SK-N-SH (cell line): Measurements from ENCODE around the gene C1QTNF3. TPM values are rescaled to one million over a fixed set of nuclear protein-coding genes. Genes with fewer than 3 reads are reported as not detected.

Experiments
- CTCF ChIA-PET: fragments of 300-600, 350-600 bp; formaldehyde crosslinking; extraction: SDS; loops from one replicate; lab custom pipeline; 2021; lab: Yijun Ruan, JAX
- POLR2A ChIA-PET: fragments of 350-600 bp; sonication (Branson Sonifier 250); formaldehyde crosslinking; extraction: SDS; loops from one replicate; lab custom pipeline; 2020; ENCODE audit warnings: antibody characterized with exemption, inconsistent platforms; lab: Yijun Ruan, JAX
- DNase-seq: peaks from one replicate; pipeline ENCODE4 v3.0.0; 2012
- H2AFZ ChIP-seq: fragments of 200-600 bp; sonication (generic); 2 replicates; pipeline ENCODE4 v1.8.1; 2016; ENCODE audit warnings: antibody characterized with exemption, mild to moderate bottlenecking, low read depth
- H3F3A ChIP-seq: fragments of 200-600 bp; sonication (generic); replicated peaks from 2 replicates; pipeline ENCODE3; 2016; ENCODE audit warnings: antibody characterized with exemption, mild to moderate bottlenecking; ENCODE audit not compliant: insufficient read depth
- H3K27ac ChIP-seq, 2 experiments: fragments of 200-500 bp in 1 of 2; fragments of 200-600 bp in 1 of 2; sonication (Bioruptor generic) in 1 of 2; sonication (generic), shearing (Covaris generic) in 1 of 2; 2 replicates each; pipeline versions ENCODE4 v1.5.1 to v1.6.1; 2014 to 2016; ENCODE audit warnings: low read depth in 2 of 2, inconsistent platforms in 1 of 2, low read length in 1 of 2, mild to moderate bottlenecking in 1 of 2, mixed read lengths in 1 of 2
- H3K27me3 ChIP-seq: fragments of 200-600 bp; sonication (generic), shearing (Covaris generic); 2 replicates; pipeline ENCODE4 v1.6.1; 2016; ENCODE audit warnings: mixed run types; ENCODE audit not compliant: insufficient read depth
- H3K36me3 ChIP-seq, 2 experiments: fragments of 200-500 bp in 1 of 2; fragments of 200-600 bp in 1 of 2; sonication (Bioruptor generic) in 1 of 2; sonication (generic) in 1 of 2; replicated peaks in 1 of 2; 2 replicates each; pipeline versions ENCODE3 to v1.5.1; 2014 to 2016; ENCODE audit warnings: low read length in 1 of 2, mild to moderate bottlenecking in 1 of 2; ENCODE audit not compliant: insufficient read depth in 2 of 2, control insufficient read depth in 1 of 2
- H3K4me1 ChIP-seq, 2 experiments: fragments of 200-500 bp in 1 of 2; fragments of 200-600 bp in 1 of 2; sonication (Bioruptor generic) in 1 of 2; sonication (generic), shearing (Covaris generic) in 1 of 2; 2 replicates each; pipeline versions ENCODE4 v1.5.1 to v1.6.1; 2014 to 2016; ENCODE audit warnings: low read depth in 1 of 2, low read length in 1 of 2, mixed run types in 1 of 2; ENCODE audit not compliant: insufficient read depth in 2 of 2, control insufficient read depth in 1 of 2
- H3K4me2 ChIP-seq: fragments of 200-600 bp; sonication (generic), shearing (Covaris generic); 2 replicates; pipeline ENCODE4 v1.6.1; 2017; ENCODE audit warnings: mixed run types
- H3K4me3 ChIP-seq, 2 experiments: fragments of 200-500 bp in 1 of 2; fragments of 200-600 bp in 1 of 2; sonication (Bioruptor generic) in 1 of 2; sonication (generic), shearing (Covaris generic) in 1 of 2; 2 replicates each; pipeline versions ENCODE4 v1.5.1 to v1.8.1; 2014 to 2016; ENCODE audit warnings: low read depth in 2 of 2, inconsistent platforms in 1 of 2, low read length in 1 of 2, mild to moderate bottlenecking in 1 of 2, mixed read lengths in 1 of 2, moderate library complexity in 1 of 2
- H3K79me2 ChIP-seq: fragments of 200-600 bp; sonication (generic); 2 replicates; pipeline ENCODE4 v1.8.1; 2017; ENCODE audit warnings: mild to moderate bottlenecking; ENCODE audit not compliant: insufficient read depth
- H3K9ac ChIP-seq: fragments of 200-600 bp; sonication (generic); 2 replicates; pipeline ENCODE4 v1.6.1; 2017; ENCODE audit warnings: mixed run types
- H3K9me2 ChIP-seq: fragments of 200-600 bp; sonication (generic); 2 replicates; pipeline ENCODE4 v1.6.1; 2017; ENCODE audit warnings: mixed run types
- H3K9me3 ChIP-seq: fragments of 200-600 bp; sonication (generic); 2 replicates; pipeline ENCODE4 v1.6.1; 2017; ENCODE audit warnings: mixed run types, mild to moderate bottlenecking, moderate library complexity
- H4K20me1 ChIP-seq: fragments of 200-600 bp; sonication (generic); 2 replicates; pipeline ENCODE4 v1.6.1; 2017; ENCODE audit warnings: mild to moderate bottlenecking, mixed run types; ENCODE audit not compliant: insufficient read depth
- EP300 ChIP-seq, 2 experiments: IDR thresholded peaks; 2 replicates each; pipeline versions ENCODE4 v1.4.0 to v1.6.1; 2012; ENCODE audit warnings: borderline replicate concordance in 1 of 2, low read depth in 1 of 2, low read length in 1 of 2
- EZH2phosphoT487 ChIP-seq: fragments of 200-600 bp; sonication (generic); IDR thresholded peaks from 2 replicates; pipeline ENCODE4 v1.6.1; 2017; ENCODE audit warnings: low read depth, mixed run types, mild to moderate bottlenecking, antibody characterized with exemption, moderate library complexity, borderline replicate concordance
- FOXJ3 ChIP-seq: sonication (generic); formaldehyde crosslinking; IDR thresholded peaks from 2 replicates; pipeline ENCODE4 v1.5.1; 2020; ENCODE audit warnings: mild to moderate bottlenecking, missing genetic modification reagents
- GATA2 ChIP-seq: sonication (generic); formaldehyde crosslinking; IDR thresholded peaks from 2 replicates; pipeline ENCODE4 v1.5.0; 2020; ENCODE audit warnings: mild to moderate bottlenecking, missing genetic modification reagents
- JUND ChIP-seq: IDR thresholded peaks from 2 replicates; pipeline ENCODE4 v1.4.0; 2012
- MAX ChIP-seq: IDR thresholded peaks from 2 replicates; pipeline ENCODE4 v1.4.0; 2012; ENCODE audit warnings: low read depth
- MXI1 ChIP-seq: IDR thresholded peaks from 2 replicates; pipeline ENCODE4 v1.6.1; 2012; ENCODE audit warnings: mild to moderate bottlenecking, low read depth, low read length, improper control_type of control experiment
- NFIC ChIP-seq: IDR thresholded peaks from 2 replicates; pipeline ENCODE4 v1.4.0; 2012; ENCODE audit warnings: borderline replicate concordance
- RCOR1 ChIP-seq: fragments of 150-350 bp; IDR thresholded peaks from 2 replicates; pipeline ENCODE4 v1.6.1; 2017; ENCODE audit warnings: antibody characterized with exemption, low read length
- REST ChIP-seq: IDR thresholded peaks from 2 replicates; pipeline ENCODE4 v1.6.1; 2012; ENCODE audit warnings: mild to moderate bottlenecking, low read depth, low read length, moderate library complexity
- RFX5 ChIP-seq: IDR thresholded peaks from 2 replicates; pipeline ENCODE4 v1.6.1; 2012; ENCODE audit warnings: mild to moderate bottlenecking, improper control_type of control experiment, low read length
- RXRA ChIP-seq: IDR thresholded peaks from 2 replicates; pipeline ENCODE4 v1.4.0; 2012; ENCODE audit warnings: low read depth, mild to moderate bottlenecking, borderline replicate concordance
- SIN3A ChIP-seq: IDR thresholded peaks from 2 replicates; pipeline ENCODE4 v1.6.1; 2012; ENCODE audit warnings: low read depth, mild to moderate bottlenecking, low read length, moderate library complexity, borderline replicate concordance
- SMC3 ChIP-seq: IDR thresholded peaks from 2 replicates; pipeline ENCODE4 v1.6.1; 2012; ENCODE audit warnings: low read depth, low read length, improper control_type of control experiment
- TCF12 ChIP-seq: IDR thresholded peaks from 2 replicates; pipeline ENCODE4 v1.4.0; 2012
- TEAD4 ChIP-seq: IDR thresholded peaks from 2 replicates; pipeline ENCODE4 v1.4.0; 2012; ENCODE audit warnings: mild to moderate bottlenecking, borderline replicate concordance; ENCODE audit not compliant: insufficient read depth
- USF1 ChIP-seq: IDR thresholded peaks from 2 replicates; pipeline ENCODE4 v1.4.0; 2012; ENCODE audit warnings: low read depth, borderline replicate concordance
- USF2 ChIP-seq: fragments of 150-350 bp; IDR thresholded peaks from 2 replicates; pipeline ENCODE4 v1.6.1; 2017; ENCODE audit warnings: antibody characterized with exemption, low read length, low read depth, borderline replicate concordance
- YY1 ChIP-seq: IDR thresholded peaks from 2 replicates; pipeline ENCODE4 v1.4.0; 2012; ENCODE audit warnings: low read depth, mild to moderate bottlenecking
- WGBS: methylation state at CpG from one replicate; pipeline ENCODE4 v1.1.6; 2017; ENCODE audit warnings: low lambda C conversion rate; 5-methylcytosine and 5-hydroxymethylcytosine counted together
- polyA plus RNA-seq, 3 experiments: library from polyadenylated mRNA; depleted of rRNA; stranded (reverse); fragments of >200 nt; gene quantifications; 2 replicates each; pipeline ENCODE4 v1.2.3, GENCODE V29; 2012
- TF ChIP-seq, protein P1 (sequence below): IDR thresholded peaks from 2 replicates; pipeline ENCODE4 v1.4.0; 2012; ENCODE audit warnings: low read depth, borderline replicate concordance
- TF ChIP-seq, protein P2 (sequence below): IDR thresholded peaks from 2 replicates; pipeline ENCODE4; 2012

C1QTNF3 gene
- polyA plus RNA-seq, 1 of the 3 experiments (the other 2 are of a cell fraction), result 1.5 TPM

- TF ChIP-seq SMC3 (no peak), SIN3A (no peak), EZH2phosphoT487 (no peak)
Measured at GRCh38 chr5:34061993-34062392, 19.0 kb upstream of the C1QTNF3 start (continued).

DNA sequence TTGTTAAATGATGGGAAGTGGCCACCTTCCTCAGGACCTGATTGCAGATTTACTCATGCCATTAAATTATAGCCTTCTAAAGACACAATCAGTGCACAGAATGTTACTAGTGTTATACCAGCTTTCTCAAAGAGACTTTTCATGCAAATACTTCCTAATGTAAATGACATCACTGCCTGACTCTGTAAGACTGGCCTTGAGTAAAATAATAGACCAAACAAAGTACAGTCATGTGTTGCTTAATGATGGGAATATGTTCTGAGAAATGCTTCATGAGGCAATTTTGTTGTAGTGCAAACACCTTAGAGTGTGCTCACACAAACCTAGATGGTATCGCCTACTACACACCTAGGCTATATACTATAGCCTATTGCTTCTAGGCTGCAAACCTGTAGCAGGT, 17.0 kb upstream of the C1QTNF3 start:
- 100% methylated on average over 1 of the region's 1 CpG for WGBS
- DNase-seq, result no peak
- CTCF ChIA-PET, result no interaction called here

More for the DNA sequence above, 17.0 kb upstream of the C1QTNF3 start:
- H3K4me2 ChIP-seq, result no peak overlapping the region
- no peak overlapping the region for H2AFZ ChIP-seq
- no peaks in the 10 kb centered on the region for H3K9me3 ChIP-seq
- H3K36me3 ChIP-seq, result peaks cover 0 to 4% of the 10 kb centered on the region in 2 experiments
- no peaks in the 10 kb centered on the region for H3F3A ChIP-seq
- H3K4me1 ChIP-seq, result peaks cover 0 to 5% of the 10 kb centered on the region in 2 experiments; a peak in 2 of 4 replicates
- H3K9ac ChIP-seq, result no peak overlapping the region
- no peaks in the 10 kb centered on the region for H4K20me1 ChIP-seq
- no peak overlapping the region for H3K27ac ChIP-seq
- H3K79me2 ChIP-seq, result no peaks in the 10 kb centered on the region
- no peaks in the 10 kb centered on the region for H3K27me3 ChIP-seq
- TF ChIP-seq NFIC (no peak), FOXJ3 (CRISPR knock-in tag) (no peak), USF1 (no peak), TEAD4 (no peak), MAX (no peak), USF2 (no peak), MXI1 (no peak), EZH2phosphoT487 (no peak), REST (no peak), RFX5 (no peak), TCF12 (no peak), YY1 (no peak), JUND (no peak), GATA2 (CRISPR knock-in tag) (no peak), RCOR1 (no peak), EP300 (IDR thresholded peaks at IDR 0.05; ENCODE audit: borderline replicate concordance in 1 of 2, low read depth in 1 of 2, low read length in 1 of 2) (no peak), RXRA (no peak)
- TF ChIP-seq, protein P1, sequence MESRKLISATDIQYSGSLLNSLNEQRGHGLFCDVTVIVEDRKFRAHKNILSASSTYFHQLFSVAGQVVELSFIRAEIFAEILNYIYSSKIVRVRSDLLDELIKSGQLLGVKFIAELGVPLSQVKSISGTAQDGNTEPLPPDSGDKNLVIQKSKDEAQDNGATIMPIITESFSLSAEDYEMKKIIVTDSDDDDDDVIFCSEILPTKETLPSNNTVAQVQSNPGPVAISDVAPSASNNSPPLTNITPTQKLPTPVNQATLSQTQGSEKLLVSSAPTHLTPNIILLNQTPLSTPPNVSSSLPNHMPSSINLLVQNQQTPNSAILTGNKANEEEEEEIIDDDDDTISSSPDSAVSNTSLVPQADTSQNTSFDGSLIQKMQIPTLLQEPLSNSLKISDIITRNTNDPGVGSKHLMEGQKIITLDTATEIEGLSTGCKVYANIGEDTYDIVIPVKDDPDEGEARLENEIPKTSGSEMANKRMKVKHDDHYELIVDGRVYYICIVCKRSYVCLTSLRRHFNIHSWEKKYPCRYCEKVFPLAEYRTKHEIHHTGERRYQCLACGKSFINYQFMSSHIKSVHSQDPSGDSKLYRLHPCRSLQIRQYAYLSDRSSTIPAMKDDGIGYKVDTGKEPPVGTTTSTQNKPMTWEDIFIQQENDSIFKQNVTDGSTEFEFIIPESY, result no peak
- TF ChIP-seq, protein P2, sequence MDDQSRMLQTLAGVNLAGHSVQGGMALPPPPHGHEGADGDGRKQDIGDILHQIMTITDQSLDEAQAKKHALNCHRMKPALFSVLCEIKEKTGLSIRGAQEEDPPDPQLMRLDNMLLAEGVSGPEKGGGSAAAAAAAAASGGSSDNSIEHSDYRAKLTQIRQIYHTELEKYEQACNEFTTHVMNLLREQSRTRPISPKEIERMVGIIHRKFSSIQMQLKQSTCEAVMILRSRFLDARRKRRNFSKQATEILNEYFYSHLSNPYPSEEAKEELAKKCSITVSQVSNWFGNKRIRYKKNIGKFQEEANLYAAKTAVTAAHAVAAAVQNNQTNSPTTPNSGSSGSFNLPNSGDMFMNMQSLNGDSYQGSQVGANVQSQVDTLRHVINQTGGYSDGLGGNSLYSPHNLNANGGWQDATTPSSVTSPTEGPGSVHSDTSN, result no peak
- H3K9me2 ChIP-seq, result no peaks in the 10 kb centered on the region
- no peak overlapping the region for H3K4me3 ChIP-seq
- POLR2A ChIA-PET, result no interaction called here
